GM18951 (cell line): ENCODE measurements around the gene STARD13.

ENCODE experiments used
- POLR2A ChIP-seq: IDR thresholded peaks from 4 replicates; pipeline ENCODE4 v1.6.1; 2011; ENCODE audit warnings: mild to moderate bottlenecking; ENCODE audit not compliant: insufficient read length, insufficient read depth; ENCODE audit errors: extremely low read depth
- in situ Hi-C: fragments of 300-500 bp; cut with MboI; formaldehyde crosslinking; loops from one replicate; pipeline ENCODE4 v1.12.0; 2022; ENCODE audit warnings: low sequenced_read_pairs, mixed read lengths, inconsistent platforms; ENCODE audit not compliant: unreplicated experiment

Gene STARD13

GRCh38 chr13:33076001-33076992 is 209.3 kb downstream of the STARD13 start:
- no peak for TF ChIP-seq POLR2A
- in situ Hi-C loops, result no loop called here

GRCh38 chr13:33073338-33073737 is 212.2 kb downstream of the STARD13 start:
- in situ Hi-C loops, result no loop called here

GRCh38 chr13:33072759-33073158 is 212.8 kb downstream of the STARD13 start:
- no peak for TF ChIP-seq POLR2A
- in situ Hi-C loops, result no loop called here

More at GRCh38 chr13:33073338-33073737, 212.2 kb downstream of the STARD13 start:
- no peak for TF ChIP-seq POLR2A

GRCh38 chr13:33072282-33072681 is 213.3 kb downstream of the STARD13 start:
- in situ Hi-C loops, result no loop called here
- no peak for TF ChIP-seq POLR2A

GRCh38 chr13:33070713-33071112 is 214.8 kb downstream of the STARD13 start:
- in situ Hi-C loops, result no loop called here
- no peak for TF ChIP-seq POLR2A

GRCh38 chr13:33069365-33069764 is 216.2 kb downstream of the STARD13 start:
- in situ Hi-C loops, result no loop called here
- TF ChIP-seq POLR2A, result no peak

GRCh38 chr13:33066329-33066728 is 219.2 kb downstream of the STARD13 start:
- in situ Hi-C loops, result no loop called here

GRCh38 chr13:33060815-33061214 is 224.7 kb downstream of the STARD13 start:
- no peak for TF ChIP-seq POLR2A
- in situ Hi-C loops, result no loop called here

More at GRCh38 chr13:33066329-33066728, 219.2 kb downstream of the STARD13 start:
- no peak for TF ChIP-seq POLR2A

- in situ Hi-C loops, result no loop called here
- no peak for TF ChIP-seq POLR2A
Measured at GRCh38 chr13:33058776-33059327, 226.7 kb downstream of the STARD13 start.

GRCh38 chr13:33057019-33057780 is 228.4 kb downstream of the STARD13 start:
- TF ChIP-seq POLR2A, result no peak
- in situ Hi-C loops, result no loop called here

GRCh38 chr13:33053397-33054066 is 232.0 kb downstream of the STARD13 start:
- in situ Hi-C loops, result no loop called here
- no peak for TF ChIP-seq POLR2A
